Upper lobe of left lung (tissue), 6 donors: Measurements from ENCODE around the gene SH3PXD2A. TPM values are rescaled to one million over a fixed set of nuclear protein-coding genes. Genes with fewer than 3 reads are reported as not detected.

Source experiments
- ATAC-seq, 2 donors: fragments of 200-7000 bp; cut with Tn5 transposase; one replicate each; pipeline ENCODE4 v1.9.1; 2022; ENCODE audit warnings: mild to moderate bottlenecking in 2 of 2, moderate library complexity in 2 of 2; ENCODE audit not compliant: low FRiP score in 2 of 2
- DNase-seq, 2 donors: peaks; one replicate each; pipeline ENCODE4 v3.0.0-alpha.2; 2019 to 2020
- H3K27ac ChIP-seq, 4 donors: fragments of 200-600 bp; sonication (generic); one replicate each; pipeline ENCODE4 v1.5.1; 2016 to 2019
- H3K27me3 ChIP-seq, 4 donors: fragments of 200-600 bp; sonication (generic); one replicate each; pipeline ENCODE4 v1.5.1; 2017 to 2019
- H3K36me3 ChIP-seq, 4 donors: fragments of 200-600 bp; sonication (generic); one replicate each; pipeline ENCODE4 v1.5.1; 2016 to 2019
- H3K4me1 ChIP-seq, 4 donors: fragments of 200-600 bp; sonication (generic); one replicate each; pipeline ENCODE4 v1.5.1; 2018 to 2019
- H3K4me3 ChIP-seq, 4 donors: fragments of 200-600 bp; sonication (generic); one replicate each; pipeline ENCODE4 v1.5.1; 2017 to 2019; ENCODE audit warnings: mild to moderate bottlenecking in 2 of 4, moderate library complexity in 1 of 4
- H3K9me3 ChIP-seq, 4 donors: fragments of 200-600 bp; sonication (generic); one replicate each; pipeline ENCODE4 v1.5.1; 2018 to 2019
- CTCF ChIP-seq, 6 experiments: fragments of 450-650 bp in 4 of 6; fragments of 200-600 bp in 2 of 6; sonication (generic) in 2 of 6; IDR thresholded peaks; one replicate each; pipeline ENCODE4 v1.5.1; 2016 to 2019; ENCODE audit warnings: antibody characterized with exemption in 6 of 6
- EP300 ChIP-seq, 4 donors: sonication (generic); formaldehyde crosslinking; IDR thresholded peaks; one replicate each; pipeline ENCODE4 v1.5.1; 2017; ENCODE audit warnings: antibody characterized with exemption in 4 of 4, control low read depth in 2 of 4
- POLR2A ChIP-seq, 4 donors: fragments of 450-650 bp; IDR thresholded peaks; one replicate each; pipeline ENCODE4 v1.5.1; 2016 to 2017; ENCODE audit warnings: antibody characterized with exemption in 4 of 4, mild to moderate bottlenecking in 2 of 4
- POLR2AphosphoS5 ChIP-seq, 2 donors: sonication (generic); formaldehyde crosslinking; IDR thresholded peaks; one replicate each; pipeline ENCODE4 v1.5.1; 2017; ENCODE audit warnings: antibody characterized with exemption in 2 of 2
- WGBS, 2 donors: methylation state at CpG; one replicate each; pipeline ENCODE4 v1.1.5; 2017 to 2018; 5-methylcytosine and 5-hydroxymethylcytosine counted together
- total RNA-seq, 6 donors: library from RNA; depleted of rRNA in 4 of 6; stranded (reverse); fragments of >200 nt in 4 of 6; gene quantifications; one replicate each; pipeline versions ENCODE4 v1.1.0 to v1.2.1, GENCODE V29; 2016 to 2021
- donor health status: DM: no; HTN: no; CAD: no; lungs with moderate emphysema.
- donor health status: DM: no; HTN: yes; CAD: no; lungs with severe emphysema.

Gene SH3PXD2A
- total RNA-seq, 6 donors from 2014 or later, result 19.6 to 42.2 (median 30.8) TPM

GRCh38 chr10:103736763-103737162 is 118.6 kb downstream of the SH3PXD2A start:
- H3K27me3 ChIP-seq, result no peaks in the 10 kb centered on the region
- TF ChIP-seq EP300 (IDR thresholded peaks at IDR 0.05), result no peak
- TF ChIP-seq CTCF (IDR thresholded peaks at IDR 0.05), result no peak
- TF ChIP-seq POLR2A (IDR thresholded peaks at IDR 0.05), result no peak
- TF ChIP-seq POLR2AphosphoS5 (IDR thresholded peaks at IDR 0.05), result no peak
- no peaks in the 10 kb centered on the region for H3K9me3 ChIP-seq
- WGBS, 2 donors, result 76 to 83% methylated on average over 2 to 3 of the region's 3 CpGs
- no peak for ATAC-seq
- no peak for DNase-seq
- H3K4me1 ChIP-seq, result peaks cover 22 to 41% (median 29%) of the 10 kb centered on the region in 4 donors
- H3K27ac ChIP-seq, result no peak overlapping the region
- no peaks in the 10 kb centered on the region for H3K36me3 ChIP-seq
- H3K4me3 ChIP-seq, result no peak overlapping the region

- H3K27me3 ChIP-seq, result no peaks in the 10 kb centered on the region
- peaks cover 22 to 41% (median 30%) of the 10 kb centered on the region in 4 donors for H3K4me1 ChIP-seq
- no peaks in the 10 kb centered on the region for H3K36me3 ChIP-seq
- ATAC-seq, result no peak
- no peak overlapping the region for H3K4me3 ChIP-seq
- no peaks in the 10 kb centered on the region for H3K9me3 ChIP-seq
- no peak for DNase-seq
- TF ChIP-seq CTCF (IDR thresholded peaks at IDR 0.05), result no peak
- TF ChIP-seq EP300 (IDR thresholded peaks at IDR 0.05), result no peak
- TF ChIP-seq POLR2A (IDR thresholded peaks at IDR 0.05), result no peak
- peak in 1 of 2 donors; percentile 6 for TF ChIP-seq POLR2AphosphoS5 (IDR thresholded peaks at IDR 0.05)
- H3K27ac ChIP-seq, result peak overlapping the region in 3 of 4 donors; percentile 33 to 64 (median 50)
- WGBS, 2 donors, result 84 to 88% methylated on average over 5 to 8 of the region's 8 CpGs
These were observed 119.3 kb downstream of the SH3PXD2A start for GRCh38 chr10:103736044-103736443.

- no peak overlapping the region for H3K27ac ChIP-seq
- DNase-seq (no peak), ATAC-seq (no peak)
- no peaks in the 10 kb centered on the region for H3K36me3 ChIP-seq
- H3K4me3 ChIP-seq, result no peak overlapping the region
- 82 to 92% methylated on average over 4 of the region's 4 CpGs for WGBS, 2 donors
- H3K27me3 ChIP-seq, result no peaks in the 10 kb centered on the region
- no peaks in the 10 kb centered on the region for H3K9me3 ChIP-seq
- peaks cover 20 to 38% (median 21%) of the 10 kb centered on the region in 4 donors for H3K4me1 ChIP-seq
- TF ChIP-seq EP300 (IDR thresholded peaks at IDR 0.05), result no peak
These were observed 120.6 kb downstream of the SH3PXD2A start for GRCh38 chr10:103734731-103735130.

- no peaks in the 10 kb centered on the region for H3K36me3 ChIP-seq
- no peaks in the 10 kb centered on the region for H3K27me3 ChIP-seq
- WGBS, 2 donors, result 40 to 65% methylated on average over 3 to 6 of the region's 6 CpGs
- DNase-seq (no peak), ATAC-seq (no peak)
- TF ChIP-seq CTCF (IDR thresholded peaks at IDR 0.05) (no peak), EP300 (IDR thresholded peaks at IDR 0.05) (no peak), POLR2AphosphoS5 (IDR thresholded peaks at IDR 0.05) (no peak), POLR2A (IDR thresholded peaks at IDR 0.05) (no peak)
- peak overlapping the region in 1 of 4 donors; percentile 11 for H3K27ac ChIP-seq
- no peaks in the 10 kb centered on the region for H3K9me3 ChIP-seq
- no peak overlapping the region for H3K4me3 ChIP-seq
- peaks cover 8 to 24% (median 9%) of the 10 kb centered on the region in 4 donors for H3K4me1 ChIP-seq
These were observed 122.3 kb downstream of the SH3PXD2A start for GRCh38 chr10:103733045-103733419.

GRCh38 chr10:103732339-103733044 is 122.9 kb downstream of the SH3PXD2A start:
- peak overlapping the region in 1 of 4 donors; percentile 11 for H3K27ac ChIP-seq
- no peaks in the 10 kb centered on the region for H3K36me3 ChIP-seq
- H3K27me3 ChIP-seq, result no peaks in the 10 kb centered on the region
- ATAC-seq, result no peak
- H3K4me1 ChIP-seq, result peaks cover 8 to 24% (median 9%) of the 10 kb centered on the region in 4 donors
- 83 to 87% methylated on average over 11 to 14 of the region's 14 CpGs for WGBS, 2 donors
- TF ChIP-seq POLR2AphosphoS5 (IDR thresholded peaks at IDR 0.05) (no peak), POLR2A (IDR thresholded peaks at IDR 0.05) (no peak), CTCF (IDR thresholded peaks at IDR 0.05) (no peak), EP300 (IDR thresholded peaks at IDR 0.05) (no peak)
- DNase-seq, result no peak
- no peaks in the 10 kb centered on the region for H3K9me3 ChIP-seq
- no peak overlapping the region for H3K4me3 ChIP-seq
